Islet precursor cell (in vitro differentiated cells): ENCODE measurements around the gene TRIM7.
"Not testable (repeated sequence)": the region's sequence is repeated elsewhere in the genome, so short reads cannot be mapped to it uniquely, and the experiment has no call there.

Source experiments
- DNase-seq: peaks from one replicate; pipeline ENCODE4 v3.0.0-alpha.2; 2018

The TRIM7 gene

DNA sequence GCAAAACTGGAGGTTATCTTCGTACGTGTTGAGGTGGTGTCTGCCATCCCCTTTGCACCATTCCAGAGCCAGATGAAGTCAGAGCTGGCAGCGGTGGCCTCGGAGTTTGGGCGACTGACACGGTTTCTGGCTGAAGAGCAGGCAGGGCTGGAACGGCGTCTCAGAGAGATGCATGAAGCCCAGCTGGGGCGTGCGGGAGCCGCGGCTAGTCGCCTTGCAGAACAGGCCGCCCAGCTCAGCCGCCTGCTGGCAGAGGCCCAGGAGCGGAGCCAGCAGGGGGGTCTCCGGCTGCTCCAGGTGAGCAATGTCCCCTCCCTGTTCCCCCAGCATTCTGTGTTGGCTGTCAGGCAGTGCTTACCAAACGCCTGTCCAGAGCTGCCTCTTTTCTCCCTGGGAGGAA, 27.6 kb upstream of the TRIM7 start:
- no peak for DNase-seq

DNA sequence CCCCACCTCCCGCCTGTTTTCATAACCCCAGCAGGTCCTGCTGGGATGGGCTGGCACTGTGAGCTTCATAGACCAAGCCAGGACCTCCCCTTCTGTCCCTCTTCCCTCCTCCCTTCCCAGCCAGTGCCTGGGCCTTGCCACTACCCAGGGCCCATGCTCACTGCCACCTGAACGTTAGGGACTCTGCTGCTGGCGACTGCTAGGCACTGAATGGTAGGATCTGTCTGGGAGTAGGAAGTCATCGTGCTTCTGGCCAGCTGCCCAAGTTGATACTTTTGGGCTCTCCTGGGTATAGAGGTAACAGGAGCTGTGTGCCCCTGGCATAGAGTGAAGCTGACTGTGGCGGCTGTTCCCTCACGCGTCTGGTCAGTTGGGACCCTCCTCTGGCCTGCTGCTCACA, 26.4 kb upstream of the TRIM7 start:
- DNase-seq = no peak

DNA sequence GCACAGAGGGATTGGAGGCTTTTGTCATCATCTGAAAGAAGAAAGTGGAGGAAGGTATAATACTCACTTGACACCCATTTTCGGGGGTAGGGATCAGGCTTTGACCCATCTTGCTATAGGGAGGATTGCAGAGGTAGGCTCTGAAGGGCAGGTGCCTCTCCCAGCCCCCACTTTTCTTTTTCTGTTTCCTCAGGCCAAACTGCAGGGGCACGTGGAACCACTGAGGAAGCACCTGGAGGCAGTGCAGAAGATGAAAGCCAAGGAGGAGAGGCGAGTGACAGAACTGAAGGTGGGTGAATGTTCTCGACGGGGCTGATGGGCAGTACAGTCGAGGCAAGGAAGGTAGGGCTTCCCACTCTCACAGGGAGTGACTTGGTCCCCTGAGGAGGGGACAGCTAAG, 25.6 kb upstream of the TRIM7 start:
- DNase-seq = no peak

DNA sequence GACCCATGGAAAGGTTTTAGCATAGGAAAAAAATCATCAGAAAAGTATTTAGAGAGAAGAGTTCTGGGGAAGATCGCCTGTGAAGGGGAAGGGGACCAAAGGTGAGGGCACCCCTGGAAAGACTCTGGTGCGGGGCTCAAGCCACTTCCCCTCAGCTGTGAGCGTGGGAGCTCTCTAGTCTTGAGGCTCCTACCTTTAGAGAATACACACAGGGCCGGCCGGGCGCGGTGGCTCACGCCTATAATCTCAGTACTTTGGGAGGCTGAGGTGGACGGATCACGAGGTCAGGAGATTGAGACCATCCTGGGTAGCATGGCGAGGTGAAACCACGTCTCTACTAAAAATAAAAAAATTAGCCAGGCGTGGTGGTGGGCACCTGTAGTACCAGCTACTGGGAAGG, 25.0 kb upstream of the TRIM7 start:
- DNase-seq = no peak

DNA sequence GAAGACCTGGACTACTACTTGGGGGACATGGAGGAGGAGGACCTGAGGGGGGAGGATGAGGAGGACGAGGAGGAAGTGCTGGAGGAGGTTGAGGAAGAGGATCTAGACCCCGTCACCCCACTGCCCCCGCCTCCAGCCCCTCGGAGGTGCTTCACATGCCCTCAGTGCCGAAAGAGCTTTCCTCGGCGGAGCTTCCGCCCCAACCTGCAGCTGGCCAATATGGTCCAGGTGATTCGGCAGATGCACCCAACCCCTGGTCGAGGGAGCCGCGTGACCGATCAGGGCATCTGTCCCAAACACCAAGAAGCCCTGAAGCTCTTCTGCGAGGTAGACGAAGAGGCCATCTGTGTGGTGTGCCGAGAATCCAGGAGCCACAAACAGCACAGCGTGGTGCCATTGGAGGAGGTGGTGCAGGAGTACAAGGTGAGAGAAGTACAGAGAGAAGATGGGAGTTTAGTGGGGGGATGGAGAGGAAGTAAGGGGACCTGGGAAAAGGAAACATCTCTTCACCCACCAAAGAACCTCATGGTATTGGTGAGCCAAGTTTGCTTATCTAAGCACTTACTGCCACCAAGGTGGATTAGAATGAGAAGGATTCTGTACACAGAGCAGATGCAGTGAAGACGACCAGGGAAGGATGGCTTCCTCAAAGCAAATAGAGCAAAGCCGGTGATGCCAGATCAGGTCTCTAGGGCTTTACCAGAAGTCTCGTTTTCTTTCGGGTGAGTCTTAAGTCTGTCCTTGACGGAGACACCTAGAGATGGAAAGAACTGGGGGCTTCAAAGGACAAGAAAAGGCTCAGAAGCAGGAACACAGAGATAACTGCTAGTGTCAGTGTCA, 19.6 kb upstream of the TRIM7 start:
- no peak for DNase-seq

DNA sequence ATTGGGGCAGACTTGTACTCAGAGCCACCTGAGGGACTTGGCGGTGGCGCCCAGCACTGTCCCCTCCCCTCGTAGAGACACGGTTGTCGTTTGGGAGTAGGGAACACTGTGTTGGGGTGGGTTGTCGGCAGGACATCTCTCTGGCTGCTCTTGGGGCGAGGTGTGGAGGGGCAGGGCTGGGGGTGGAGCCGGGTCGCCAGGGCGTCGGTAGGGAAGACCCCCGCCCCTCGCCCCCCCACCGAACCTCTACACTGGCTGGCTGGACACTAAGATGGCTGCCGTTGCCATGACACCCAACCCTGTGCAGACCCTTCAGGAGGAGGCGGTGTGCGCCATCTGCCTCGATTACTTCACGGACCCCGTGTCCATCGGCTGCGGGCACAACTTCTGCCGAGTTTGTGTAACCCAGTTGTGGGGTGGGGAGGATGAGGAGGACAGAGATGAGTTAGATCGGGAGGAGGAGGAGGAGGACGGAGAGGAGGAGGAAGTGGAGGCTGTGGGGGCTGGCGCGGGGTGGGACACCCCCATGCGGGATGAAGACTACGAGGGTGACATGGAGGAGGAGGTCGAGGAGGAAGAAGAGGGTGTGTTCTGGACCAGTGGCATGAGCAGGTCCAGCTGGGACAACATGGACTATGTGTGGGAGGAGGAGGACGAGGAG, 18.9 kb upstream of the TRIM7 start:
- DNase-seq = no peak

DNA sequence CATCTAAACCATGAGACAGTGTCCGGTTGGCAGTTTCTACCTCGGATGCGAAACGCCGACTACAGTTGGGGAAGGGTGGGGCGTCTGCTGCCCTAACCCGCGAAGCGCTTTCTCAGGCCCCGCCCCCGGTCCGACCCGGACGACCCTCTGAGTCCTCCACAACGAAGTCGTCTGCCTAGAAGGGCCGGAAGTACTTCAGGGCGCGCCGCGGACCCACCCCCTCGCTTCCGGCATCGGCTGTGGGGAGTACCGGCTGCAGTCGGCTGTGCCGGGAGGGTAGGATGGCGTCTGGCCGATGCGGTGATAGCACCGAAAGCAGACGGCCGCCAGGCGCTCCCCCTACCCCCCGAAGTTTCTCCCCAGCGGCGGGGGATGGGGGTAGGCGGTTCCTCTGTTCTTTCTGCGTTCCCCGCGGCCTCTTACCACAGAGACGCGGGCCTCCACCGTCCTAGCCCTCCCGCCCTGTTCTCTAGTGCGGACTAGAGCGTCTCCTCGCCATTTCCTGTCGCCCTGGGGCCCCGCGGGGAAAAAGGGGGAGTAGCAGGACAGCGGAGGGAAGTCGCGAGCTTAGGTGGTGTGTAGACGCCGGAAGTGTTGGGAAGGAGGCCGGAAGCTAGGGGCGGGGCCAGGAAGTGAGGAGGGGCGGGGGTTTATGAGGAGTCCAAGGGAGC, 18.2 kb upstream of the TRIM7 start, which contains the start of gene TRIM41:
TRIM41 (plus strand) TSS at position 224 of the 671 bp plus-strand sequence. CDS start 719 bp downstream, outside the sequence.
- DNase-seq = peak; percentile 99

DNA sequence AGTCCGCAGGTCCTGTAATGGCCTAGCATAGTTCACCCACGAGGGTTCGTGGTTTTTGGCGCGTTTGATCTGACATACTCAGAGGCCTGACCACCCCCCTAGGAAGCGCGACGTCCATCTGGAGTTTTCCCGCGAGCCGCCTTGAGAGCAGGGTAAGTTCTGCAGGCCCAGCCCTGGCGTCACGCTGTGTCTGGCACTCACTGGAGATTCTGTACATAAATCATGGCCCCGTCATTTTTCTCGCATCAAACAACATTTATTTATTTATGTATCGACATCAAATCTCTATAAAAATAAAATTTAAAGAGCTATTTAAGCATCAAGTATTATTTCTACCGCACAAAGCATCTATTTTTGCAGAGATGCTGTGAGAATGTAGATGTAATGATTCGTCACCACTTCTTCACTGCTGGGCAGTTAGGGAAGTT, 17.6 kb upstream of the TRIM7 start:
- no peak for DNase-seq

DNA sequence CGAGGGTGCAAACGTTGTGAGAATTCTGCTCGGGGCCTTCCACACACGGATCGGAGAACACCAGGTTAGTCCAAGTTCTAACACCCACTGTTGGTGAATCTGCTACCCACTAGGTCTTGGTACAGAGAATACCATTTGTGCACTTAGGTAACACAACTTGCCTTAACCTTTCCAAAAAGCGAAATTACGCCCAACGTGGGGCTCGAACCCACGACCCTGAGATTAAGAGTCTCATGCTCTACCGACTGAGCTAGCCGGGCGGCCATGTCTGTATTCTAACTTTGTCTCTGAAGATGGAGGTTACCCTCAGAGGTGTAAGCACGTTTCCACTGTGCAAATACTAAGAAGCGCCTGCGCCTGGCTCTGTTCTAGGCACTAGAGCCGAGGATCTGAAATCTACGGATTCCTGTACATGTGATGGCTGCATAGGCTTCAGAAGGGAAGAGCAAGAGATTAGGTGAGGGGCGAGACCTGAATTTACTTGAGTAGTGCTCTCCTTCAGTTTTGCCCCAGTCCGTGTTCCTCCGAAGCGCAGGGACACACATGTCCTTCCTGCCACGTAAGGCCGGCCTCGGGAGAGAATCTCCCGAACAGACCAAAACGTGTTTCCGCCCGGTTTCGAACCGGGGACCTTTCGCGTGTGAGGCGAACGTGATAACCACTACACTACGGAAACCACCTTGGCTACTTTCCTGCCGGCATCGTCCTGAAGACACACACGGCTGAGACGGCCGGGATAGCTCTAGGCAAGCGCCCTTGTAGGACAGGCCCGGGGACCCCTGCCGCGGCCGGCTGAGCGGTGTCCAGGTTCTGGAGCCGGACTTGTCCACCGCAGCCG, 17.0 kb upstream of the TRIM7 start:
- DNase-seq = peak; percentile 98

DNA sequence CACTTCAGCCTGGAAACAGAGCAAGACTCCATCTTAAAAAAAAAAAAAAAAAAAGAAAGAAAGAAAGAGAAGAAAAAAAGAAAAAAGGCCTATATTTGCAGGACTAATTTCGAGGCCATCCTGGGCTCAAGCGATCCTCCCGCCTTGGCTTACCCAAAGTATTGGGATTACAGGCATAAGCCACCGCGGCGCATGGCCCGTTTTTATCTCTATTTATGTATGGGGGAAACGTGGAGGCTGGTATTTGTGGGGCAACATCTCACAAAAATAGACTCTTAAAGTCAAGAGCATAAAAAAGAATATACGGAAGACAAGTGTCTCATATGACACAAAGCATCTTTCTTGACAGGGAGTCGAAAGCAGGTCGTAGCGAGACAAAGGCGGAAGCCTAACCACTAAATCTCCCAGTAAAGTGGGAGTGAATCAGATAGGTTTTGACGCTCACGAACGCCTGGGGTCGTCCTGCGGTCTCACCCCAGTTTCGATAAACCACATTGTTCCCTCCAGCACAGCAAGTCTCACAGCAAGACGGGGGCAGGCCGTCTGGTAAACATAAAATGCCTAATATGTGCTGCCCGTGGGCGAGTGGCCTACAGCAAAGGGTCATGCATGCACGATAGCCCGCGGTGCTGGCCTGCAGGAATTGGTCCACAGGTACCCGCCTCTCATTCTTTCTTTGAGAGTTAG, 16.3 kb upstream of the TRIM7 start:
- DNase-seq = no peak

DNA sequence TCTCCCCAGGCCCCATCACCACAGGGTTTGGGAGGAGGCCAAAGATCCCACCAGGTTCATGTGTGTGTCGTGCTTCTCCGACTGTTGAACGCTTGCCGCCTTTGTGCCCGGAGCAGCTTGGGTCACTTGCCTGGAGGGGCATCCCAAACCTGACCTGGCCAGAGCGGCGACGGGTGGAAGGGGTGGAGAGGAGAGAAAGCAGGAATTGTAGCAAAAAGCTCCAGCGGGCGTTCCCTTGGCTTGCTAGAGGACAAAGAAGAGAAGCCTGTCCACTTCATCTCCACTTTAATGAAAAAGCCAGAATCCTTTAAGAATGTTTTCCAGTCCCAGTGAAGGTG, 15.2 kb upstream of the TRIM7 start:
- no peak for DNase-seq

DNA sequence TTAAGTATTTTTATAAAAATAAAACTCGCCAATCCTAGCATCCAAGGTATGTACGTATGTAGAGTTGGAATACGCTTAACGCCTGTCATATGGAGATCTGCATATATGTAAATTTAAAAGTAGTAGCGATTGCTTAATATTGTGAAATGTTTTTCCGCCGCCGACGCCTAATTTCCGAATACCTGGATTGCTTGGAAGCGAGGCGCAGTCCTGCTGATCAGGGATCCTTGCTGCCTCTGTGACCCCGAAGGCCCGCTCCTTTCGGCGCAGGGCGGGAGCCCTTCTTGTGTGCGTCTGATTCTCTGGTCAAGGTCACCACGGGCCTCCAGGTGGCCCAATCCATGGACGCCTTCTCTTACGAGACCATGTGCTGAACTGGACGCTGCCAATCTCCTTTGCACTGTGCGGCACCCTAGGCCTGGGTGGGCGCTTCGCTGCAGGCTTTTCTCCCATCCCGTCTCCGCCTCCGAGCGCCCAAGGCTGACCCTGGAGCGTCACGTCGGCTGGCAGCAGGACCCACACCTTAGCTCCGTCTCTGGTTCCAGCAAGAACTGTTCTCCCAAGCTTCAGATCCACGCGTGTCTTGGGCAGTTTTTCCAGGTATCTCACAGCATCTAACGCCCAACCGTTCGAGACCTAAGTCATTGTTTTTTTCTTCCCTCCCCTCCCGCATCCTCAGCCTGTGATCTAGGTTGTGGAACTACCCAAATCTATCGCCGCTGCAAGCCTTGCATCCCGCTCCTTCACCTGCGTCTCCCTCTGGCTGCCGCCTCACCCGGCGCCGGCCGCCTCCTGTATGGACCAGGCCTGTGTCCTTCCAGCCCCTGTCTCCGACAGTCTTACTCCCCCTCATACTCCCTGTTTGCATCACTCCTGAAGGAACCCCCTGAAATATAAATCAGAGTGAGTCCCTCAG, 14.5 kb upstream of the TRIM7 start:
- DNase-seq = no peak

DNA sequence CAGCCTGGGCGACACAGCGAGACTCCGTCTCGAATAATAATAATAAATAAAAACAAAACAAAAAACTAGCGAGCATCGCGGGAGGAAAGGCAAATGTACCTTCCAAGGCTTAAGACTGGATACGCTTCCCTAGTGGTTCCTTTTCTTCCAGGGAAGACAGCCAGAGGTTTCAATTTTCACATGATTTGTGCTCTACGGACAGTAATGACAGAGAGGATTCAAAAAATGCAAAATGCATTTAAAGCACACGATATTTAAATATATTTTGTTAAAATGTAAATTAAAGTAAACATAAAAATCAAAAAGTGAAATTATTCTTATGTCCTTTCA, 13.8 kb upstream of the TRIM7 start:
- DNase-seq = no peak

DNA sequence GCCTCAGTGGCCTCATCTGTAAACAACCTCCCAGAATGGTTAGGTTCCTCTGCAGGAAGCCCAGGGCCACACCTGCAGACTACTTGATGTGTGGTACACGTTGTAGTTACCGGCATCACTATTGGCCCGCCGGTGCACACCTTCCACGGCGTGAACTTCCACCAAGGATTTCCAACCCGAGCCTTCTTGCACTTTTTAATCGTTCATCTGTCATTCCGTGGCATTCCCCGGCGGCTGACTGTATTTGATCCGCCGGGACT, 12.7 kb upstream of the TRIM7 start:
- DNase-seq = no peak

DNA sequence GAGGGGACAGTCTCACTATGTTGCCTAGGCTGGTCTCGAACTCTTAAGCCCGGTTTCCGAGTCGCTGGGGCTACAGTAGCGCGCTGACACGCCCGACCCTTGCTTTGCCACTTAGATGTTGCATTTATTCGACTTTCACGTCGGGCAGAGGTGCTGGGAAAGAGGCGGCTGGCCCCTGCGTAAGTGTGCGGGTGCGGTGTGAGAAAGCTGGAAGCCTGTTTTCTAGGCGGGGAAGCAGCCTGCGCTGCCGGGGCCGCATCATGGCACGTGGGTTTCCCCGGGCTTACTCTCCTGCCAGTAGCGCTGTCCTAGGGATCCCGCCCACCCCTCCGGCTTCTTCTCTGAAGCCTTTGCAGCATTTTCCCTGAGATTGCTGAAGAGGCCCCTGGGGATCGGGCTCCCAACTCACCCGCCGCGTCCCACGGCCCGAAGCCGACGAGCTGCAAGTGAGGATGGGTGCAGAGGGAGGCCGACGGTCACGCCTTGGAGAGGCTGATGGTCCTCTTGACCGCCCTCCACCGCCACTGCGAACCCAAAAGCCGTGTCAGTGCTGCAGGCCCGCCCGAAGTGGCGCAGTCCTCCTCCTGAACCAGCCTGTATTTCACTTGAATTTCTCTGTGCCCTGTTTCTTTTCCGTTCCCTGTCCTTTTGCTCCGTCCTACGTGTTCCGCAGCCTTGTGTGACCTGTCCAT, 12.3 kb upstream of the TRIM7 start:
- DNase-seq = peak; percentile 84

DNA sequence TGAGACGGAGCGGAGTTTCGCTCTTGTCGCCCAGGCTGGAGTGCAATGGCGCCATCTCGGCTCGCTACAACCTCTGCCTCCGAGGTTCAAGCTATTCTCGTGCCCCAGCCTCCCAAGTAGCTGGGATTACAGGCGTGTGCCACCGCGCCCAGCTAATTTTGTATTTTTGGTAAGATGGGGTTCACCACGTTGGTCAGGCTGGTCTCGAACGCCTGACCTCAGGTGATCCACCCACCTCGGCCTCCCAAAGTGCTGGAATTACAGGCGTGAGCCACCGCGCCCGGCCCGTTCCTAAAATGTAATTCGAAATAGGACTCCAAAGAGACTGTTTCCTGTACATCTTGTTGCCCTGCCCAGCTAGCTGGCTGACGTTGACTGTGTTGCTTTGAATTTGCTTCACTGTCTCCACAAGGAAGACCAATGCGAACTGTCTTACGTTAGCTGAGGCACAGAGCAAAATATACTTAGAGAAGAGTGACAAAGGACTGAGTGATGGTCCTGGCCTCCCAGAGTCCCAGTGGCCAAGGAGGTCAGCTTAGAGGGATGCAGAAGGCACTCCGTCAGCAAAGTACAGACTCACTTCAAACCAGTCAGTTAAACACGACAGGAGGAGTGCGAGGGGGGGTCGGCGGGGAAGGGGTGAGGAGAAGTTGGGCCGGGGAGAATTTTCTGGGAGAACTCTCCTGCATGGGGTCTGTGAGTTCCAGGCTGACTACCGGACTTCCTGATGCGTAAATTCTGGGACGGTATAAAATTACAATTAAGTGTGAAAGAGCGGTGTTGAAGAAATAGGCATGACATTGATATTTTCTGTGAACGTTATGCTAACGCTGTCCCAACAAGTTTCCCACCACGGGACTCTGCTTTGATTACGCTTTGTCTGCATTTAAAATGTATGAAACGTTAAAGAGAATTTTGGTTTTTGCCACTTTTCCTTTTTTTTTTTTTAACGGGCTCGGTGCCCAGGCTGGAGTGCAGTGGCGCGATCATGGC, 11.3 kb upstream of the TRIM7 start:
- no peak for DNase-seq

DNA sequence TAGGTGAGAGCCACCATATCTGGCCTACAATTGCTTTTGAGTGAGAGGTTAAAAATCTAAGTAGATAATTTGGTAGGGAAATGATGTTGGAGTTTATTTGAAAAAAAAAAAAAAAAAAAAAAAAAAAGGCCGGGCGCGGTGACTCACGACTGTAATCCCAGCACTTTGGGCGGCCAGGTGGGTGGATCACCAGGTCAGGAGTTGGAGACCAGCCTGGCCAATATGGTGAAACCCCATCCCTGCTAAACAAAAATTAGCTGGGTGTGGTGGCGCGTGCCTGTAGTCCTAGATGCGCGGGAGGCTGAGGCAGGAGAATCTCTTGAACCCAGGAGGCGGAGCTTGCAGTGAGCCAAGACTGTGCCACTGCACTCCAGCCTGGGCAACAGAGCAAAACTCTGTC, 9.3 kb upstream of the TRIM7 start:
- not testable (repeated sequence) for DNase-seq

DNA sequence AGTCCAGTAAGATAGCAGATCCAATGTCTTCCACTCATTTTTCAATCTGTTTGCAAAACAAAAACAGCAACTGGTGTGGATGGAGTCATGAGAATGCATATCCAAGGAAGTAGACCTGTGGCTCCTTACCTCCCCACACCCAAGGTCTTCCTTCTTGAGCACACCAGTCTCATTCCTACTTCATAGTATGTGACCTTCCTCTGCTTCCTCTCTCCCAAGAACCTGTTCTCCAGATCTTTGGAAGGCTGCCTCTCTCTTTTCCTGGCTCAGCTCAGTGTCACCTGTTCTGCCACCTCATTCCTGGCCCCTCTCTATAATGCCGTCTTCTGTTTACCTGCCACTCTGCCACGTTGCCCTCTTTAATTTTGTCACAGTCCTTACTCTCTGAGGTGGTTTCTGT, 7.9 kb upstream of the TRIM7 start:
- DNase-seq = no peak

DNA sequence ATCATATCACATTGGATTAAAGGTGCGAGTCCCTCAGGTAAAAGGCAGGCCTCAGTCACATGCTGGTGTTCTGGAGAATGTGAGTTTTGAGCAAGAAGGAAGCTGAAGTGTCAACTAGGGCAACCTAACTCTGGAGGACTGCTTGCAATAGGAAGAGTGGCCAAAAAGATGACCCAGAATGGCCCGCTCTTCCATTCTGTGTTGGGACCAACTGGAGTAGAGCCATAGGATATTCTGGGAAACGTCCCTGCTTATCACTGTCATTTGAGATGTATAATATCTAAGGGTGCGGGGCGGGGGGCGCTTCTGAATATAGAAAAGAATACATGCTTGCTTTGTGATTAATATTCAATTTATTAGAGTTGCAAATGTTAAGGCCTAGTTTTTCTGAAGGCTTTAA, 7.1 kb upstream of the TRIM7 start:
- DNase-seq = no peak

DNA sequence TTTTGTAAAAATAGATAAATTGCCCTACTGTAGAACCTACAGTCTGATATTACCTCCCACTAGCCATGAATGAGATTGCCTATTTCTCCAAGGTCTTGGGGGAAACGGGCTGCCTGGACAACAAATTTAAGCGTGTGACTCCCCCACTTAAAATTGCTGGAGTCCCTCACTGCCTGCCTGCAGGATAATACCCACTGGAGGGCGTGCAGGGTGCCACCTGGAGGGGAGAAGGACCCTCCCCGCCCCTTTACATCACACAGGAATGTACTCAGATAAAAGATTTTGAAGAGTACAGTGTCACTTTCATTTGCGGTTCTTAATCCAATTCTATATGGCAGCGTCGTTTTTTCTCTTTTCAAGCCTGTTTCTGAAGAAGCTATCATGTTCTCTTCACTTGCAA, 6.2 kb upstream of the TRIM7 start:
- peak; percentile 53 for DNase-seq
